Activated CD8-positive, alpha-beta memory T cell treated with anti-CD3 and anti-CD28 coated beads, Interleukin-2, amount 10 ng/mL, durations not matched to agents 7 days and 5 days (primary cell): ENCODE results near the gene C13orf42. TPM values are rescaled to one million over a fixed set of nuclear protein-coding genes. Genes with fewer than 3 reads are reported as not detected.
"Not testable (repeated sequence)": the region's sequence is repeated elsewhere in the genome, so short reads cannot be mapped to it uniquely, and the experiment has no call there.

ENCODE experiments used
- ATAC-seq: fragments of 150-1000 bp; cut with Tn5 transposase; one replicate; pipeline ENCODE4 v1.10.0; 2021; ENCODE audit warnings: moderate library complexity
- CTCF ChIA-PET: fragments of 350-600 bp; sonication (Branson Sonifier 250); formaldehyde crosslinking; loops from one replicate; lab custom pipeline; 2021; ENCODE audit warnings: antibody characterized with exemption; lab: Charles Lee
- DNase-seq: peaks from one replicate; pipeline ENCODE4 v3.0.0-alpha.2; 2020
- H3K27ac Mint-ChIP-seq: one replicate; pipeline ENCODE4 v1.8.0; 2021; ENCODE audit warnings: mild to moderate bottlenecking, mixed read lengths
- H3K27me3 Mint-ChIP-seq: one replicate; pipeline ENCODE4 v1.8.0; 2021; ENCODE audit warnings: mixed read lengths
- H3K36me3 Mint-ChIP-seq: one replicate; pipeline ENCODE4 v1.8.0; 2021; ENCODE audit warnings: mild to moderate bottlenecking, mixed read lengths
- H3K4me1 Mint-ChIP-seq: one replicate; pipeline ENCODE4 v1.8.0; 2021; ENCODE audit warnings: mixed read lengths
- H3K4me3 Mint-ChIP-seq: one replicate; pipeline ENCODE4 v1.8.0; 2021; ENCODE audit warnings: mild to moderate bottlenecking, moderate library complexity, mixed read lengths
- H3K9me3 Mint-ChIP-seq: one replicate; pipeline ENCODE4 v1.8.0; 2022; ENCODE audit warnings: low read depth, mixed read lengths
- total RNA-seq, 2 experiments: library from RNA; stranded (reverse); gene quantifications; one replicate each; pipeline ENCODE4 v1.2.3, GENCODE V29; 2021

C13orf42 gene
- total RNA-seq, 2 experiments from 2014 or later: not detected

- Mint-ChIP-seq H3K9me3 (no peaks in the 10 kb centered on the region), H3K4me3 (no peak overlapping the region), H3K27ac (no peak overlapping the region), H3K36me3 (peaks cover 3% of the 10 kb centered on the region), H3K4me1 (no peaks in the 10 kb centered on the region), H3K27me3 (peaks cover 45% of the 10 kb centered on the region)
- ATAC-seq (no peak), DNase-seq (no peak)
- CTCF ChIA-PET: no interaction called here
Observed at GRCh38 chr13:51147732-51148131, 36.7 kb upstream of the C13orf42 start.

- no peak overlapping the region for H3K4me3 Mint-ChIP-seq
Observed at GRCh38 chr13:51146667-51147066, 35.6 kb upstream of the C13orf42 start.

GRCh38 chr13:51137250-51137649 is 26.2 kb upstream of the C13orf42 start:
- no peak for ATAC-seq
- H3K4me3 Mint-ChIP-seq: no peak overlapping the region
- no peaks in the 10 kb centered on the region for H3K9me3 Mint-ChIP-seq
- CTCF ChIA-PET: no interaction called here
- no peak overlapping the region for H3K27ac Mint-ChIP-seq
- no peaks in the 10 kb centered on the region for H3K36me3 Mint-ChIP-seq
- no peaks in the 10 kb centered on the region for H3K4me1 Mint-ChIP-seq
- peaks cover 15% of the 10 kb centered on the region for H3K27me3 Mint-ChIP-seq
- DNase-seq: no peak

More at GRCh38 chr13:51146667-51147066, 35.6 kb upstream of the C13orf42 start:
- no peak overlapping the region for H3K27ac Mint-ChIP-seq
- peaks cover 44% of the 10 kb centered on the region for H3K27me3 Mint-ChIP-seq
- H3K9me3 Mint-ChIP-seq: no peaks in the 10 kb centered on the region
- ATAC-seq: no peak
- CTCF ChIA-PET: interaction anchor here (1.5 kb wide), 1 partner anchor 21 kb away, joined by 4 read pairs; no protein-coding TSS in a partner anchor
- no peak for DNase-seq
- H3K4me1 Mint-ChIP-seq: no peaks in the 10 kb centered on the region
- peaks cover 3% of the 10 kb centered on the region for H3K36me3 Mint-ChIP-seq

- Mint-ChIP-seq H3K4me1 (no peaks in the 10 kb centered on the region), H3K4me3 (no peak overlapping the region), H3K9me3 (peaks cover 2% of the 10 kb centered on the region), H3K27ac (no peak overlapping the region), H3K36me3 (no peaks in the 10 kb centered on the region), H3K27me3 (peaks cover 13% of the 10 kb centered on the region)
- CTCF ChIA-PET: interaction anchor here (1.1 kb wide), 1 partner anchor 150 kb away, joined by 5 read pairs; no protein-coding TSS in a partner anchor
- DNase-seq (no peak), ATAC-seq (no peak)
Observed at GRCh38 chr13:51136276-51136980, 25.4 kb upstream of the C13orf42 start.

- Mint-ChIP-seq H3K27ac (no peak overlapping the region), H3K36me3 (no peaks in the 10 kb centered on the region), H3K4me3 (no peak overlapping the region), H3K27me3 (peaks cover 8% of the 10 kb centered on the region), H3K9me3 (peaks cover 2% of the 10 kb centered on the region), H3K4me1 (no peaks in the 10 kb centered on the region)
- ATAC-seq (no peak), DNase-seq (no peak)
- CTCF ChIA-PET: interaction anchor here (1.4 kb wide), 1 partner anchor 9 kb away, joined by 3 read pairs; no protein-coding TSS in a partner anchor
Observed at GRCh38 chr13:51134763-51135365, 23.8 kb upstream of the C13orf42 start.

GRCh38 chr13:51130348-51130747 is 19.3 kb upstream of the C13orf42 start:
- no peak overlapping the region for H3K4me3 Mint-ChIP-seq
- CTCF ChIA-PET: interaction anchor here (0.9 kb wide), 1 partner anchor 156 kb away, joined by 4 read pairs; no protein-coding TSS in a partner anchor
- DNase-seq (no peak), ATAC-seq (no peak)
- H3K27me3 Mint-ChIP-seq: peaks cover 2% of the 10 kb centered on the region
- H3K36me3 Mint-ChIP-seq: no peaks in the 10 kb centered on the region
- peaks cover 2% of the 10 kb centered on the region for H3K9me3 Mint-ChIP-seq
- no peaks in the 10 kb centered on the region for H3K4me1 Mint-ChIP-seq
- no peak overlapping the region for H3K27ac Mint-ChIP-seq

GRCh38 chr13:51125495-51126226 is 14.6 kb upstream of the C13orf42 start:
- Mint-ChIP-seq H3K27me3 (peaks cover 30% of the 10 kb centered on the region), H3K27ac (no peak overlapping the region), H3K9me3 (no peaks in the 10 kb centered on the region), H3K36me3 (no peaks in the 10 kb centered on the region), H3K4me3 (no peak overlapping the region), H3K4me1 (peaks cover 12% of the 10 kb centered on the region)
- CTCF ChIA-PET: interaction anchor here (0.6 to 7.9 kb wide), 26 partner anchors 9 to 767 kb away, joined by 3 to 105 read pairs (median 3); partner anchors contain the start of gene C13orf42
- ATAC-seq: peak; percentile 77
- DNase-seq: peak; percentile 63

- CTCF ChIA-PET: interaction anchor here (7.9 kb wide), 1 partner anchor 164 kb away, joined by 105 read pairs; no protein-coding TSS in a partner anchor
- peak; percentile 23 for ATAC-seq
- Mint-ChIP-seq H3K4me1 (peaks cover 12% of the 10 kb centered on the region), H3K9me3 (no peaks in the 10 kb centered on the region), H3K27ac (no peak overlapping the region), H3K4me3 (no peak overlapping the region), H3K27me3 (peaks cover 31% of the 10 kb centered on the region), H3K36me3 (no peaks in the 10 kb centered on the region)
- no peak for DNase-seq
Observed at GRCh38 chr13:51122868-51123566, 11.9 kb upstream of the C13orf42 start.

- H3K9me3 Mint-ChIP-seq, H3K36me3 Mint-ChIP-seq, ATAC-seq, H3K27ac Mint-ChIP-seq, H3K4me3 Mint-ChIP-seq: not testable (repeated sequence)
- peak; percentile 53 for DNase-seq
- Mint-ChIP-seq H3K4me1 (peaks cover 12% of the 10 kb centered on the region), H3K27me3 (peaks cover 33% of the 10 kb centered on the region)
- CTCF ChIA-PET: interaction anchor here (0.9 to 7.9 kb wide), 3 partner anchors 49 to 1144 kb away, joined by 4 to 105 read pairs (median 4); no protein-coding TSS in a partner anchor
Observed at GRCh38 chr13:51120873-51121272, 9.8 kb upstream of the C13orf42 start.

- no peak overlapping the region for H3K4me3 Mint-ChIP-seq
Observed at GRCh38 chr13:51118809-51119431, 7.8 kb upstream of the C13orf42 start.

GRCh38 chr13:51113969-51114368 is 2.9 kb upstream of the C13orf42 start:
- CTCF ChIA-PET: interaction anchor here (1.1 kb wide), 1 partner anchor 172 kb away, joined by 3 read pairs; no protein-coding TSS in a partner anchor
- Mint-ChIP-seq H3K4me3 (no peak overlapping the region), H3K27ac (no peak overlapping the region), H3K9me3 (no peaks in the 10 kb centered on the region), H3K36me3 (no peaks in the 10 kb centered on the region), H3K4me1 (peaks cover 3% of the 10 kb centered on the region), H3K27me3 (peaks cover 4% of the 10 kb centered on the region)
- ATAC-seq: no peak
- no peak for DNase-seq

More at GRCh38 chr13:51118809-51119431, 7.8 kb upstream of the C13orf42 start:
- H3K27ac Mint-ChIP-seq: no peak overlapping the region
- H3K36me3 Mint-ChIP-seq: no peaks in the 10 kb centered on the region
- ATAC-seq (no peak), DNase-seq (no peak)
- H3K9me3 Mint-ChIP-seq: no peaks in the 10 kb centered on the region
- peaks cover 12% of the 10 kb centered on the region for H3K4me1 Mint-ChIP-seq
- H3K27me3 Mint-ChIP-seq: peaks cover 20% of the 10 kb centered on the region
- CTCF ChIA-PET: no interaction called here

GRCh38 chr13:51113186-51113881 is 2.3 kb upstream of the C13orf42 start:
- Mint-ChIP-seq H3K27ac (no peak overlapping the region), H3K9me3 (no peaks in the 10 kb centered on the region), H3K4me3 (no peak overlapping the region), H3K27me3 (peaks cover 4% of the 10 kb centered on the region), H3K36me3 (no peaks in the 10 kb centered on the region), H3K4me1 (peaks cover 3% of the 10 kb centered on the region)
- ATAC-seq: no peak
- no peak for DNase-seq
- CTCF ChIA-PET: interaction anchor here (1.2 kb wide), 1 partner anchor 173 kb away, joined by 3 read pairs; no protein-coding TSS in a partner anchor
